Stimulated activated CD8-positive, alpha-beta memory T cell treated with anti-CD3 and anti-CD28 coated beads, Interleukin-4, amount 100 ng/mL, for 24 hours (primary cell): ENCODE measurements around the gene AP3M1.

Source experiments
- DNase-seq: peaks from one replicate; pipeline ENCODE4 v3.0.0-alpha.2; 2020; ENCODE audit warnings: low read depth

Gene AP3M1

GRCh38 chr10:74114041-74114448 lies 36.6 kb downstream of the AP3M1 start:
- no peak for DNase-seq

- DNase-seq, result no peak
Measured at GRCh38 chr10:74113546-74113945, 37.1 kb downstream of the AP3M1 start.

- no peak for DNase-seq
Measured at GRCh38 chr10:74111799-74112198, 38.8 kb downstream of the AP3M1 start.

- no peak for DNase-seq
Measured at GRCh38 chr10:74110120-74110519, 40.5 kb downstream of the AP3M1 start.

- no peak for DNase-seq
Measured at GRCh38 chr10:74109452-74109851, 41.2 kb downstream of the AP3M1 start.

- DNase-seq, result no peak
Measured at GRCh38 chr10:74107391-74107790, 43.2 kb downstream of the AP3M1 start.

GRCh38 chr10:74104996-74105395 lies 45.6 kb downstream of the AP3M1 start:
- no peak for DNase-seq

- DNase-seq, result no peak
Measured at GRCh38 chr10:74104480-74104879, 46.1 kb downstream of the AP3M1 start.

- no peak for DNase-seq
Measured at GRCh38 chr10:74103560-74104258, 46.9 kb downstream of the AP3M1 start.

- no peak for DNase-seq
Measured at GRCh38 chr10:74099836-74100235, 50.8 kb downstream of the AP3M1 start.

GRCh38 chr10:74099420-74099819 lies 51.2 kb downstream of the AP3M1 start:
- DNase-seq, result no peak

GRCh38 chr10:74097776-74098175 lies 52.9 kb downstream of the AP3M1 start:
- no peak for DNase-seq

GRCh38 chr10:74096777-74097176 lies 53.9 kb downstream of the AP3M1 start:
- no peak for DNase-seq

GRCh38 chr10:74094231-74094630 lies 56.4 kb downstream of the AP3M1 start:
- DNase-seq, result no peak

- no peak for DNase-seq
Measured at GRCh38 chr10:74093530-74094164, 57.0 kb downstream of the AP3M1 start.

GRCh38 chr10:74092372-74092771 lies 58.3 kb downstream of the AP3M1 start:
- no peak for DNase-seq

GRCh38 chr10:74088722-74089121 lies 61.9 kb downstream of the AP3M1 start:
- DNase-seq, result no peak

- DNase-seq, result no peak
Measured at GRCh38 chr10:74086317-74086716, 64.3 kb downstream of the AP3M1 start.

- DNase-seq, result no peak
Measured at GRCh38 chr10:74084955-74085354, 65.7 kb downstream of the AP3M1 start.

- no peak for DNase-seq
Measured at GRCh38 chr10:74083304-74083703, 67.3 kb downstream of the AP3M1 start.

GRCh38 chr10:74081941-74082718 lies 68.5 kb downstream of the AP3M1 start:
- DNase-seq, result no peak

GRCh38 chr10:74081192-74081803 lies 69.3 kb downstream of the AP3M1 start:
- DNase-seq, result peak; percentile 8
